ENCODE data around the gene TUBA8. TPM values are rescaled to one million over a fixed set of nuclear protein-coding genes. Genes with fewer than 3 reads are reported as not detected.
A peak's percentile ranks its signal among the peaks of the same experiment; 100 is the strongest.

TUBA8 gene
- total and polyA plus RNA-seq, 2 donors from 2014 or later, result 1.1 to 5.9 TPM

DNA sequence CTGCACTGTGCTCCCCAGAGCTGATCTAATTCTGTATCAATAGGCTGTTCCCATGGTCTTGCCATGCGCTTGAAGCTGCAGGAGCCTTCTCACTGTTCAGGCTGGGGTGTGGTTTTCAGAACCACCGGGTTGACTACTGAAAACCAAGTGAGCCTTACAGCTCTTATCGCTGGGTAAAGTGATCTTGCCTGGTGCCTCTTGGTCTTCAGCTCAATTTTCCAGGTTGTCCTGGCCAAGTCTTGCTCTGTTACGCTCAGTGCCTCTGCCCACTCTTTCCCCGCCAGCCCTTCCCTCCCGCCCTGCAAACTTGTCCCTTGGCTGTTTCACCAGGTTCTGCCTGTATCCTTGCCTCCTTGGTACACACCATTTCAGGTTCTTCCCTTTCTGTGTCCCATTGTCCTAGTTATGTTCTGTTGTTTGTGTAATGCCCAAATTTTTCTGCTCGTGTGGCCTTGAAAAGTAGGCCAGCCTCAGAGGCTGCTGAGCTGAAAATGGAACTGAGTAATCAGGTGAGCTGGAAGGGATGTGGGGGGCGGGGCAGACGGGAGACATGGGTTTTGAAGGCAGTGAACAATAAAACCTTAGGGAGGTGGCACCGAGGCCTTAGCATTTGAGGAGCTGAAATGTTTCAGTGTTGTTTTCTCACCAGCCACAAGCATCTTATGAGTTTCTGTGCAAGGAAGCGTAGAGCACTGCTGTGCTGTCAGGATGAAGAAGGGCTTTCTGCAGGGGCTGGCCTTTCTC, 21.6 kb upstream of the TUBA8 start:
- Histone ChIP-seq H3K36me3 (ENCODE audit: control insufficient read depth in 2 of 3, insufficient read depth in 3 of 3, low read length in 3 of 3) (peaks cover 0 to 22% (median 16%) of the 10 kb centered on the region in 3 donors), H3K27me3 (ENCODE audit: control insufficient read depth, insufficient read depth, low read length) (no peaks in the 10 kb centered on the region), H3K9ac (ENCODE audit: low read length in 3 of 3) (no peak overlapping the region), H3K4me1 (ENCODE audit: control insufficient read depth in 2 of 3, insufficient read depth in 2 of 3, low read depth in 1 of 3, low read length in 3 of 3) (peaks cover 0 to 9% (median 4%) of the 10 kb centered on the region in 3 donors), H3K9me3 (ENCODE audit: control insufficient read depth in 2 of 3, insufficient read depth in 1 of 3, low read length in 3 of 3) (no peaks in the 10 kb centered on the region), H3K27ac (ENCODE audit: low read depth in 2 of 2, low read length in 2 of 2) (peak overlapping the region in 1 of 2 donors; percentile 11), H3K4me3 (ENCODE audit: low read length in 3 of 3) (no peak overlapping the region)
- TF ChIP-seq, protein P1, sequence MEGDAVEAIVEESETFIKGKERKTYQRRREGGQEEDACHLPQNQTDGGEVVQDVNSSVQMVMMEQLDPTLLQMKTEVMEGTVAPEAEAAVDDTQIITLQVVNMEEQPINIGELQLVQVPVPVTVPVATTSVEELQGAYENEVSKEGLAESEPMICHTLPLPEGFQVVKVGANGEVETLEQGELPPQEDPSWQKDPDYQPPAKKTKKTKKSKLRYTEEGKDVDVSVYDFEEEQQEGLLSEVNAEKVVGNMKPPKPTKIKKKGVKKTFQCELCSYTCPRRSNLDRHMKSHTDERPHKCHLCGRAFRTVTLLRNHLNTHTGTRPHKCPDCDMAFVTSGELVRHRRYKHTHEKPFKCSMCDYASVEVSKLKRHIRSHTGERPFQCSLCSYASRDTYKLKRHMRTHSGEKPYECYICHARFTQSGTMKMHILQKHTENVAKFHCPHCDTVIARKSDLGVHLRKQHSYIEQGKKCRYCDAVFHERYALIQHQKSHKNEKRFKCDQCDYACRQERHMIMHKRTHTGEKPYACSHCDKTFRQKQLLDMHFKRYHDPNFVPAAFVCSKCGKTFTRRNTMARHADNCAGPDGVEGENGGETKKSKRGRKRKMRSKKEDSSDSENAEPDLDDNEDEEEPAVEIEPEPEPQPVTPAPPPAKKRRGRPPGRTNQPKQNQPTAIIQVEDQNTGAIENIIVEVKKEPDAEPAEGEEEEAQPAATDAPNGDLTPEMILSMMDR (IDR thresholded peaks at IDR 0.05; ENCODE audit: borderline replicate concordance, extremely low read depth, insufficient read depth), result no peak
- intact Hi-C loops (cut with DNase I), result no loop called here
- FAIRE-seq (no peak), DNase-seq (no peak)

DNA sequence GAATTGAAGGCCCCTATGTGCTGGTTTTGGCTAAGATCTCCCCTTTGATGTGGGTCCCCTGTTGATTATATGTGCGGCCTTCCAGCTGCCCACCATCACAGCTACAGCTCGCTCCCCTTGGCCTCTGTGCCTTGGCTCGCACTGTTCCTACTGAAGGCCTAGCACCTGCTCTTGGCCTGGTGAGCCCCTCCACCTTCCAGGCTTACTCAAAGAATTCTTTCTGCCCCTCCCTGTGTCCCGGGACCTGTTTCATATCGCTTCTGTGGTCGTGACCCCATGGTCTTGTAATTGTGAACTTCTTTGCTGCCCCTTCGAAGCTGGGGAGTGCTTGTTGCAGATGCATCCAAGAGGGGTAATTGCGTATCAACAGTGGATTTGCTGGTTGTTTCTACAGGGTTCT, 20.3 kb upstream of the TUBA8 start:
- TF ChIP-seq, protein P1 (IDR thresholded peaks at IDR 0.05; ENCODE audit: borderline replicate concordance, extremely low read depth, insufficient read depth), result no peak
- H3K27ac ChIP-seq (ENCODE audit: low read depth in 2 of 2, low read length in 2 of 2), result no peak overlapping the region
- peaks cover 0 to 9% (median 4%) of the 10 kb centered on the region in 3 donors for H3K4me1 ChIP-seq (ENCODE audit: control insufficient read depth in 2 of 3, insufficient read depth in 2 of 3, low read depth in 1 of 3, low read length in 3 of 3)
- no peaks in the 10 kb centered on the region for H3K27me3 ChIP-seq (ENCODE audit: control insufficient read depth, insufficient read depth, low read length)
- intact Hi-C loops (cut with DNase I), result no loop called here
- H3K9ac ChIP-seq (ENCODE audit: low read length in 3 of 3), result no peak overlapping the region
- FAIRE-seq (no peak), DNase-seq (no peak)
- H3K9me3 ChIP-seq (ENCODE audit: control insufficient read depth in 2 of 3, insufficient read depth in 1 of 3, low read length in 3 of 3), result no peaks in the 10 kb centered on the region
- peaks cover 0 to 19% (median 12%) of the 10 kb centered on the region in 3 donors for H3K36me3 ChIP-seq (ENCODE audit: control insufficient read depth in 2 of 3, insufficient read depth in 3 of 3, low read length in 3 of 3)
- H3K4me3 ChIP-seq (ENCODE audit: low read length in 3 of 3), result no peak overlapping the region

DNA sequence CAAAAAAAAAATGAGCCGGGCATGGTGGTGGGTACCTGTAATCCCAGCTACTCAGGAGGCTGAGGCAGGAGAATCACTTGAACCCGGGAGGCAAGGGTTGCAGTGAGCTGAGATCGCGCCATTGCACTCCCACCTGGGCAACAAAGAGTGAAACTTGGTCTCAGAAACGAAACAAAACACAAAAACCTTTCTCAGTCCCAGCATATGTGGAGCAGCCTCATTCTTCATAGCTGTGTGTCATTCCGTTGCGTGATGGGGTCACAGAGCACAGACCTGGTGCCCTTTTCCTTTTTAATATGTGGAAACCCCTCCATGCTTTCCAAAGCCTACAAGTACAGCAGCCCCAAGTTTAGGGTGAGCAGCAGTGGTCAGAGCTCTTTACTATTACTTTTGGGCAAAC, 19.1 kb upstream of the TUBA8 start:
- Histone ChIP-seq H3K4me3 (ENCODE audit: low read length in 3 of 3) (peak overlapping the region; percentile 13 to 54 (median 36)), H3K4me1 (ENCODE audit: control insufficient read depth in 2 of 3, insufficient read depth in 2 of 3, low read depth in 1 of 3, low read length in 3 of 3) (peaks cover 0 to 9% (median 4%) of the 10 kb centered on the region in 3 donors), H3K36me3 (ENCODE audit: control insufficient read depth in 2 of 3, insufficient read depth in 3 of 3, low read length in 3 of 3) (peaks cover 0 to 19% (median 12%) of the 10 kb centered on the region in 3 donors), H3K9ac (ENCODE audit: low read length in 3 of 3) (peak overlapping the region in 1 of 3 donors; percentile 57), H3K27me3 (ENCODE audit: control insufficient read depth, insufficient read depth, low read length) (no peaks in the 10 kb centered on the region), H3K9me3 (ENCODE audit: control insufficient read depth in 2 of 3, insufficient read depth in 1 of 3, low read length in 3 of 3) (no peaks in the 10 kb centered on the region), H3K27ac (ENCODE audit: low read depth in 2 of 2, low read length in 2 of 2) (peak overlapping the region; percentile 79 to 87)
- intact Hi-C loops (cut with DNase I), result no loop called here
- DNase-seq (no peak), FAIRE-seq (no peak)
- TF ChIP-seq, protein P1 (IDR thresholded peaks at IDR 0.05; ENCODE audit: borderline replicate concordance, extremely low read depth, insufficient read depth), result no peak

All from kidney (tissue), 14 donors.